B cell (primary cell): ENCODE measurements around the gene ANTKMT. TPM values are rescaled to one million over a fixed set of nuclear protein-coding genes. Genes with fewer than 3 reads are reported as not detected.

Source experiments
- ATAC-seq: fragments of 200-7000 bp; cut with Tn5 transposase; one replicate; pipeline ENCODE4 v1.10.0; 2021; ENCODE audit warnings: low read depth, mild to moderate bottlenecking, moderate number of reproducible peaks, moderate library complexity
- CTCF ChIA-PET: fragments of 350-600 bp; sonication (Branson Sonifier 250); formaldehyde crosslinking; loops from one replicate; lab custom pipeline; 2021; ENCODE audit warnings: antibody characterized with exemption, inconsistent platforms; lab: Charles Lee
- POLR2A ChIA-PET: fragments of 350-600 bp; sonication (Branson Sonifier 250); formaldehyde crosslinking; loops from one replicate; lab custom pipeline; 2021; ENCODE audit warnings: antibody characterized with exemption; lab: Charles Lee
- DNase-seq: peaks from one replicate; pipeline ENCODE4 v3.0.0; 2013
- H2AFZ ChIP-seq: 2 replicates; pipeline ENCODE4 v1.6.1; 2012; ENCODE audit warnings: mild to moderate bottlenecking, low read depth, low read length; ENCODE audit not compliant: insufficient read depth, poor library complexity, severe bottlenecking
- H3K27ac ChIP-seq, 2 donors: 1 replicate in 1 of 2; 2 replicates in 1 of 2; pipeline ENCODE4 v1.5.1; 2012 to 2013; ENCODE audit warnings: low read length in 2 of 2, mild to moderate bottlenecking in 2 of 2, moderate library complexity in 1 of 2
- H3K27me3 ChIP-seq, 4 experiments: fragments of 200-600 bp in 1 of 4; sonication (generic) in 1 of 4; replicated peaks in 1 of 4; 1 replicate in 2 of 4; 2 replicates in 2 of 4; pipeline versions ENCODE4 v1.6.1 to v1.7.0; 2013 to 2016; ENCODE audit warnings: low read length in 3 of 4, mild to moderate bottlenecking in 2 of 4, mixed read lengths in 1 of 4, moderate library complexity in 1 of 4; ENCODE audit not compliant: insufficient read depth in 4 of 4, control insufficient read depth in 3 of 4; ENCODE audit errors: control extremely low read depth in 1 of 4
- H3K36me3 ChIP-seq, 2 experiments: replicated peaks in 1 of 2; 1 replicate in 1 of 2; 2 replicates in 1 of 2; pipeline versions ENCODE4 v1.6.1 to v1.7.1; 2013; ENCODE audit warnings: low read length in 1 of 2; ENCODE audit not compliant: insufficient read depth in 2 of 2, control insufficient read depth in 1 of 2; ENCODE audit errors: control extremely low read depth in 1 of 2, extremely low read depth in 1 of 2
- H3K4me1 ChIP-seq, 2 donors: fragments of 200-600 bp in 1 of 2; sonication (generic) in 1 of 2; 1 replicate in 1 of 2; 2 replicates in 1 of 2; pipeline versions ENCODE4 v1.5.1 to v1.6.1; 2013 to 2017; ENCODE audit warnings: low read length in 2 of 2; ENCODE audit not compliant: control insufficient read depth in 2 of 2, insufficient read depth in 2 of 2
- H3K4me2 ChIP-seq: replicated peaks from 2 replicates; pipeline ENCODE3; 2012; ENCODE audit warnings: mild to moderate bottlenecking, low read depth, low read length; ENCODE audit not compliant: poor library complexity, severe bottlenecking
- H3K4me3 ChIP-seq, 5 experiments: fragments of 200-600 bp in 1 of 5; sonication (generic) in 1 of 5; 1 replicate in 3 of 5; 2 replicates in 2 of 5; pipeline versions ENCODE4 v1.5.1 to v1.7.0; 2011 to 2016; ENCODE audit warnings: low read length in 4 of 5, mild to moderate bottlenecking in 4 of 5, low read depth in 2 of 5, control low read depth in 1 of 5, moderate library complexity in 1 of 5; ENCODE audit not compliant: insufficient read depth in 1 of 5; ENCODE audit errors: control extremely low read depth in 1 of 5, extremely low read depth in 1 of 5
- H3K79me2 ChIP-seq: fragments of 200-600 bp; sonication (generic); one replicate; pipeline ENCODE4 v1.6.0; 2016; ENCODE audit warnings: low read length; ENCODE audit not compliant: control insufficient read depth, insufficient read depth
- H3K9ac ChIP-seq: fragments of 200-600 bp; sonication (generic); 2 replicates; pipeline ENCODE4 v1.6.1; 2017; ENCODE audit warnings: mild to moderate bottlenecking, low read length, moderate library complexity
- H3K9me3 ChIP-seq, 3 donors: one replicate each; pipeline versions ENCODE4 v1.6.1 to v1.7.1; 2013; ENCODE audit warnings: low read length in 2 of 3; ENCODE audit not compliant: control insufficient read depth in 2 of 3, insufficient read depth in 1 of 3; ENCODE audit errors: control extremely low read depth in 1 of 3
- H4K20me1 ChIP-seq: 2 replicates; pipeline ENCODE4 v1.6.0; 2012; ENCODE audit warnings: mild to moderate bottlenecking, low read length; ENCODE audit not compliant: insufficient read depth, control insufficient read depth, poor library complexity, severe bottlenecking
- H3K27ac Mint-ChIP-seq: one replicate; pipeline ENCODE4 v1.8.0; 2021; ENCODE audit warnings: mixed read lengths
- H3K27me3 Mint-ChIP-seq: one replicate; pipeline ENCODE4 v1.8.0; 2021; ENCODE audit warnings: mixed read lengths
- H3K4me1 Mint-ChIP-seq: one replicate; pipeline ENCODE4 v1.8.0; 2021; ENCODE audit warnings: mixed read lengths
- H3K4me3 Mint-ChIP-seq: one replicate; pipeline ENCODE4 v1.8.0; 2021; ENCODE audit warnings: mixed read lengths
- H3K9me3 Mint-ChIP-seq: one replicate; pipeline ENCODE4 v1.8.0; 2022; ENCODE audit warnings: mixed read lengths; ENCODE audit not compliant: insufficient read depth
- EZH2 ChIP-seq: IDR thresholded peaks from 2 replicates; pipeline ENCODE4 v1.6.1; 2012; ENCODE audit warnings: borderline replicate concordance, low read depth, mild to moderate bottlenecking, moderate library complexity, low read length; ENCODE audit not compliant: insufficient read depth, poor library complexity, severe bottlenecking
- WGBS: methylation state at CpG from one replicate; pipeline ENCODE4 v1.1.5; 2013; ENCODE audit warnings: missing lambda C conversion rate; ENCODE audit not compliant: insufficient coverage; 5-methylcytosine and 5-hydroxymethylcytosine counted together
- intact Hi-C: fragments of 100-400 bp; cut with micrococcal nuclease; formaldehyde crosslinking; loops from one replicate; pipeline ENCODE4 v1.10.0; 2022
- polyA plus RNA-seq: library from polyadenylated mRNA; depleted of rRNA; stranded (reverse); fragments of >200 nt; gene quantifications from 2 replicates; pipeline ENCODE4 v1.2.3, GENCODE V29; 2012
- total RNA-seq, 2 donors: library from RNA; stranded (reverse); fragments of 120-200 nt in 1 of 2; gene quantifications; 1 replicate in 1 of 2; 2 replicates in 1 of 2; pipeline versions ENCODE4 v1.2.3 to v1.2.4, GENCODE V29; 2013 to 2022
- TF ChIP-seq, protein P1 (sequence below): fragments of 200-600 bp; IDR thresholded peaks from one replicate; pipeline ENCODE4 v1.8.0; 2022; ENCODE audit warnings: antibody characterized with exemption, mild to moderate bottlenecking

ANTKMT gene
- total and polyA plus RNA-seq, 2 donors (not counting 1 experiment from before 2014, with no cell fraction given) = 41.0 to 54.1 TPM

GRCh38 chr16:726438-727290 is 5.7 kb downstream of the ANTKMT start, which contains the start of the genes CCDC78 and HAGHL:
Gene CCDC78 (minus strand): TSS chr16:726443. CDS start chr16:726367, 76 bp downstream.
Gene HAGHL (plus strand): TSS chr16:727106. CDS start chr16:727510, 404 bp downstream.
- no peak for TF ChIP-seq EZH2
- TF ChIP-seq, protein P1, sequence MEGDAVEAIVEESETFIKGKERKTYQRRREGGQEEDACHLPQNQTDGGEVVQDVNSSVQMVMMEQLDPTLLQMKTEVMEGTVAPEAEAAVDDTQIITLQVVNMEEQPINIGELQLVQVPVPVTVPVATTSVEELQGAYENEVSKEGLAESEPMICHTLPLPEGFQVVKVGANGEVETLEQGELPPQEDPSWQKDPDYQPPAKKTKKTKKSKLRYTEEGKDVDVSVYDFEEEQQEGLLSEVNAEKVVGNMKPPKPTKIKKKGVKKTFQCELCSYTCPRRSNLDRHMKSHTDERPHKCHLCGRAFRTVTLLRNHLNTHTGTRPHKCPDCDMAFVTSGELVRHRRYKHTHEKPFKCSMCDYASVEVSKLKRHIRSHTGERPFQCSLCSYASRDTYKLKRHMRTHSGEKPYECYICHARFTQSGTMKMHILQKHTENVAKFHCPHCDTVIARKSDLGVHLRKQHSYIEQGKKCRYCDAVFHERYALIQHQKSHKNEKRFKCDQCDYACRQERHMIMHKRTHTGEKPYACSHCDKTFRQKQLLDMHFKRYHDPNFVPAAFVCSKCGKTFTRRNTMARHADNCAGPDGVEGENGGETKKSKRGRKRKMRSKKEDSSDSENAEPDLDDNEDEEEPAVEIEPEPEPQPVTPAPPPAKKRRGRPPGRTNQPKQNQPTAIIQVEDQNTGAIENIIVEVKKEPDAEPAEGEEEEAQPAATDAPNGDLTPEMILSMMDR = no peak
- H3K4me1 Mint-ChIP-seq = peaks cover 19% of the 10 kb centered on the region
- H3K4me3 Mint-ChIP-seq = peak within 1 kb of the TSS; percentile 79
- H3K36me3 ChIP-seq = peaks cover 0 to 6% of the 10 kb centered on the region in 2 experiments
- ATAC-seq (peak; percentile 59), DNase-seq (peak; percentile 79)
- no peaks in the 10 kb centered on the region for H3K9me3 Mint-ChIP-seq
- peaks cover 19% of the 10 kb centered on the region for H4K20me1 ChIP-seq
- no peaks in the 10 kb centered on the region for H3K27me3 Mint-ChIP-seq
- H3K4me1 ChIP-seq = peaks cover 13 to 34% of the 10 kb centered on the region in 2 donors
- intact Hi-C loops = loop anchor here (1.0 to 5.0 kb wide), 2 partner anchors 62 to 886 kb away; partner anchors contain the start of genes CHTF18, CRAMP1, IFT140 and RPUSD1
- H3K4me3 ChIP-seq = peak within 1 kb of the TSS; percentile 42 to 81 (median 70)
- peak within 1 kb of the TSS; percentile 73 to 87 for H3K27ac ChIP-seq
- H3K27ac Mint-ChIP-seq = peak within 1 kb of the TSS; percentile 74
- H3K9ac ChIP-seq = peak within 1 kb of the TSS; percentile 86
- ChIA-PET POLR2A (interaction anchor here (0.6 to 2.2 kb wide), 2 partner anchors 11 to 28 kb away, joined by 7 to 11 read pairs; partner anchors contain the start of gene METRN), CTCF (interaction anchor here (1.1 to 1.8 kb wide), 3 partner anchors 11 to 14 kb away, joined by 3 to 8 read pairs (median 4); partner anchors contain the start of gene CIAO3)
- 3% methylated on average over 81 of the region's 88 CpGs for WGBS
- H3K9me3 ChIP-seq = peaks cover 0 to 1% (median 0%) of the 10 kb centered on the region in 3 donors
- no peaks in the 10 kb centered on the region for H3K79me2 ChIP-seq
- H2AFZ ChIP-seq = peak within 1 kb of the TSS; percentile 62
- H3K4me2 ChIP-seq = peak within 1 kb of the TSS; percentile 97
- no peaks in the 10 kb centered on the region for H3K27me3 ChIP-seq
